Kidney epithelial cell (primary cell): ENCODE measurements around the gene AQP12A. TPM values are rescaled to one million over a fixed set of nuclear protein-coding genes. Genes with fewer than 3 reads are reported as not detected.

Experiments
- DNase-seq: peaks from one replicate; pipeline ENCODE4 v3.0.0-alpha.2; 2010; ENCODE audit warnings: low read depth
- H3K27me3 ChIP-seq: 2 replicates; pipeline ENCODE4 v1.6.0; 2011; ENCODE audit warnings: low read length; ENCODE audit not compliant: control insufficient read depth, insufficient read depth
- H3K36me3 ChIP-seq: 2 replicates; pipeline ENCODE4 v1.5.1; 2011; ENCODE audit warnings: low read length; ENCODE audit not compliant: control insufficient read depth, insufficient read depth
- H3K4me3 ChIP-seq: 2 replicates; pipeline ENCODE4 v1.5.1; 2011; ENCODE audit warnings: low read depth, mild to moderate bottlenecking, control low read depth, low read length
- total RNA-seq: library from RNA; depleted of rRNA; stranded (reverse); fragments of >200 nt; gene quantifications from 2 replicates; pipeline ENCODE4 v1.2.3, GENCODE V29; 2015
- TF ChIP-seq, protein P1 (sequence below): IDR thresholded peaks from 2 replicates; pipeline ENCODE4 v1.5.1; 2011; ENCODE audit warnings: mild to moderate bottlenecking, moderate library complexity, low read length, control low read depth, inconsistent platforms; ENCODE audit not compliant: insufficient read depth, poor library complexity, severe bottlenecking

AQP12A gene
- total RNA-seq, 1 donor from 2014 or later = not detected

DNA sequence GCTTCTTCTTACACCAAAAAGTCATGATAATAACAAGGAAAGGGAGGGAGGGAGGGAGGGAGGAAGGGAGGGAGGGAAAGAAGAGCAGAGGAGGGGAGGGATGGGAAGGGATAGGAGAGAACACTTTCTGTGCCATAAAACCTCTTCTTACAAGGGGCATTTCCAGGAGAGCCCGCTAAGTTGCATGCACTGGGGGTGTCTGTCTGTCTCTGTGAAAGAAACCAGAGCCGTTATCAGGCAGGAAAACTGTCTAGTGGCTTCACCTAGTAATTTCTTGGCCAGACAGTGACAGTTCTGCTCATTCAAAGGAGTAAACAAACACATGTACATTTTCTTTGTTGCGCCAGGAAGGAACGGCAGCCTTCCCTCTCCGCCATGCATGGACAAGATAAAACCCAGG lies 45.8 kb downstream of the AQP12A start:
- Histone ChIP-seq H3K36me3 (no peaks in the 10 kb centered on the region), H3K27me3 (peaks cover 4% of the 10 kb centered on the region), H3K4me3 (no peak overlapping the region)
- no peak for DNase-seq
- TF ChIP-seq, protein P1, sequence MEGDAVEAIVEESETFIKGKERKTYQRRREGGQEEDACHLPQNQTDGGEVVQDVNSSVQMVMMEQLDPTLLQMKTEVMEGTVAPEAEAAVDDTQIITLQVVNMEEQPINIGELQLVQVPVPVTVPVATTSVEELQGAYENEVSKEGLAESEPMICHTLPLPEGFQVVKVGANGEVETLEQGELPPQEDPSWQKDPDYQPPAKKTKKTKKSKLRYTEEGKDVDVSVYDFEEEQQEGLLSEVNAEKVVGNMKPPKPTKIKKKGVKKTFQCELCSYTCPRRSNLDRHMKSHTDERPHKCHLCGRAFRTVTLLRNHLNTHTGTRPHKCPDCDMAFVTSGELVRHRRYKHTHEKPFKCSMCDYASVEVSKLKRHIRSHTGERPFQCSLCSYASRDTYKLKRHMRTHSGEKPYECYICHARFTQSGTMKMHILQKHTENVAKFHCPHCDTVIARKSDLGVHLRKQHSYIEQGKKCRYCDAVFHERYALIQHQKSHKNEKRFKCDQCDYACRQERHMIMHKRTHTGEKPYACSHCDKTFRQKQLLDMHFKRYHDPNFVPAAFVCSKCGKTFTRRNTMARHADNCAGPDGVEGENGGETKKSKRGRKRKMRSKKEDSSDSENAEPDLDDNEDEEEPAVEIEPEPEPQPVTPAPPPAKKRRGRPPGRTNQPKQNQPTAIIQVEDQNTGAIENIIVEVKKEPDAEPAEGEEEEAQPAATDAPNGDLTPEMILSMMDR = no peak

DNA sequence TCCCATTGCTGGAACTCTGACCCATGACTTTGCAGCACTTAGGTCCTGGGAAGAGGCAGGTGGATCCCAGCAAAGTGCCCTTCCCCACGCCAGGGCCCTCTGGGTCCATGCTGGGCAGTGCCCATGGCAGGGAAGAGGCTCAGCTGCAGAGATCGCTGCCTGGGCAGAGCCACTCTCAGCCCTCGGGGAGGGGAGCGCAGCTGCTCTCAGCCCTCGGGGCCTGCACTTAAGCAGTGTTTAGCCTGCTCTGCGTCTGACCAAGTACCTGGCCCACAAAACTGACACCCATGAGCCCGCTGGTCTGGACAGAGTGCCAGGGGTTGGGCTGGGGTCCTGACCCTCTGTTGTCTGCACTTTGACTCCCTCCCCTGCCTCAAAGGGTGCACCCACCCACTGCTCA lies 46.3 kb downstream of the AQP12A start:
- DNase-seq = no peak
- TF ChIP-seq, protein P1 = no peak
- Histone ChIP-seq H3K4me3 (no peak overlapping the region), H3K27me3 (peaks cover 4% of the 10 kb centered on the region), H3K36me3 (no peaks in the 10 kb centered on the region)

DNA sequence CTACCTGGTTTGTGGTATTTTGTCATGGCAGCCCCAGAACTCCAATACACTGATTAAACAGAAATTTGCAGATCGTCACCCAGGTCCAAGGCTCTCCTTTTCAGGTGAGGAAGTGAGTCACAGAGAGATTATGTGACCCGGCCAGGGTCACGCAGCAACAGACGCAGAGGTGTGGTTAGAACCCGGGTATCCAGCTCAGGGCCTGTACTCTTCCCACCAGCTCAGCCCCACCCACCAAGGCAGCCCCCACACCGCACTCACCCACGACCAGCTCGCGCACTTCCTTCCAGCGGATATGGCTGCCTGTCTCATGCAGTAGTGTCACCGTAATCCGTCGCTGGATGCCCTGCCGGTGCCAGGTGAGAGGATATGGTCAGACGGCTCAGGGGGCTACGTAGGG lies 48.1 kb downstream of the AQP12A start:
- TF ChIP-seq, protein P1 = no peak
- H3K27me3 ChIP-seq = peaks cover 4% of the 10 kb centered on the region
- no peak for DNase-seq

DNA sequence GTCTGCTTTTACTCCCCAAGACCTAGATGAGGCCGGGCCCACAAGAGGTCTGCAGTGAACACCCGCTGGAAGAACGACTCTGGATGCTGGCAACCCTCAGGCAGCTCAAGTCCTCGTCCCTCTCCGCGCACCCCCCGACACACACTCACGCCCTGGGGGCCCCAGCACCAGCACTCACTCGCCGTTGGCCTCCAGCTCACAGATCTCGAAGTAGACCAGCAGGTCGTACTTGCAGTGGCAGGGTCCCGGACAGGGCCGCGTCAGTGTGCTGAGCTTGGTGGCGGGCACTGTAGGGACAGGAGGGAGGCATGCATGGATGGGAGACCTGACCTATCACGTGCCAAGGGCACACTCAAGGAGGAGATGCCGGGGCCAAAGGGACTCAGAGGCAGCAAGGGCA lies 49.4 kb downstream of the AQP12A start:
- TF ChIP-seq, protein P1 = no peak
- no peaks in the 10 kb centered on the region for H3K36me3 ChIP-seq
- no peak overlapping the region for H3K4me3 ChIP-seq
- DNase-seq = no peak
- H3K27me3 ChIP-seq = peaks cover 4% of the 10 kb centered on the region

More for the DNA sequence above, 48.1 kb downstream of the AQP12A start:
- no peaks in the 10 kb centered on the region for H3K36me3 ChIP-seq
- H3K4me3 ChIP-seq = no peak overlapping the region

DNA sequence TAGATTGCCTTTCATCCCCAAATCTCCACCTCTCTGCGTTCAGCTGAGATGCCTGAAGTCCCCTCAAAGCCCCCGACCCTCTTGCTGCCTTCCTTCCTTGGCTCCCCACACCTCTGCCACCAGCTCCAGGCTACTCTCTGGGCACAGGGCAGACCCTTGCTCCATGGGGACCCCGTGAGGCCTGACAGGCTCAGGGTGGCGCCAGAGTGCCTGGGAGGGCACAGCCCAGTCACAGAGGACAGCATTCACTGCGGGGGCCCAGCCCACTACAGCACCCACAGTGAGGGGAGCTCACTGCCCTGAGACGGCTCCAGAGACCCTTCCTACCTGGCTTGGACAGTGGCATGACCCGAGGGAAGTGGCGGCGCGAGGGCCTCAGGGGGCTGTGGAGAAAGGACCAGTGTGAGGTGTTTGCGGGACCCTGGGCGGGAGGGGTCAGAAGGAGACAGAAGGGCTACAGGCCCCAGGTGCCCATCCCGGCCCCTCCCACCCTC lies 51.0 kb downstream of the AQP12A start:
- TF ChIP-seq, protein P1 = no peak
- Histone ChIP-seq H3K27me3 (peaks cover 4% of the 10 kb centered on the region), H3K36me3 (no peaks in the 10 kb centered on the region), H3K4me3 (no peak overlapping the region)
- no peak for DNase-seq

DNA sequence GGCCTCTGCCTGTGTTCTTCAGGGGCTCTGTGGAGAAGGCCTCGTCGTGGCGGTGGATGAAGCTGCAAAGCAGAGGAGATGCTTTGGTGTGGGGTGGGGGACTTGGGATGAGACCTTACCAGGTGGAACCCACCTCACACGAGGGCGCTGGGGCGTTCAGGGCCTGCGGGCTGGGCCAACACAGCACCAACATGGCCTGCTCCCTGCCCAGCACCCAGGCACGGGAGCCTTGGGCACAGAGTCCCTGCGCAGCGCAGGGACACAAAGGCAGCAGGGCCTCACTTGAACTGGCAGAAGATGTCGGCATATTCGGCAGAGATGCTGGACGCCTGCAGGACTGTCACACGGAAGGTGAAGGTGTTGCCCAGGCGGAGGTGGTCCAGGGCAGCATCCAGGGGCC lies 53.8 kb downstream of the AQP12A start:
- DNase-seq = no peak
- TF ChIP-seq, protein P1 = no peak
- no peaks in the 10 kb centered on the region for H3K36me3 ChIP-seq
- H3K4me3 ChIP-seq = no peak overlapping the region
- H3K27me3 ChIP-seq = peaks cover 6% of the 10 kb centered on the region
